ENCODE results near the gene NEAT1. TPM values are rescaled to one million over a fixed set of nuclear protein-coding genes. Genes with fewer than 3 reads are reported as not detected.
A peak's percentile ranks its signal among the peaks of the same experiment; 100 is the strongest.

The NEAT1 gene
- total RNA-seq, 1 experiment from 2014 or later: 2.6 TPM

DNA sequence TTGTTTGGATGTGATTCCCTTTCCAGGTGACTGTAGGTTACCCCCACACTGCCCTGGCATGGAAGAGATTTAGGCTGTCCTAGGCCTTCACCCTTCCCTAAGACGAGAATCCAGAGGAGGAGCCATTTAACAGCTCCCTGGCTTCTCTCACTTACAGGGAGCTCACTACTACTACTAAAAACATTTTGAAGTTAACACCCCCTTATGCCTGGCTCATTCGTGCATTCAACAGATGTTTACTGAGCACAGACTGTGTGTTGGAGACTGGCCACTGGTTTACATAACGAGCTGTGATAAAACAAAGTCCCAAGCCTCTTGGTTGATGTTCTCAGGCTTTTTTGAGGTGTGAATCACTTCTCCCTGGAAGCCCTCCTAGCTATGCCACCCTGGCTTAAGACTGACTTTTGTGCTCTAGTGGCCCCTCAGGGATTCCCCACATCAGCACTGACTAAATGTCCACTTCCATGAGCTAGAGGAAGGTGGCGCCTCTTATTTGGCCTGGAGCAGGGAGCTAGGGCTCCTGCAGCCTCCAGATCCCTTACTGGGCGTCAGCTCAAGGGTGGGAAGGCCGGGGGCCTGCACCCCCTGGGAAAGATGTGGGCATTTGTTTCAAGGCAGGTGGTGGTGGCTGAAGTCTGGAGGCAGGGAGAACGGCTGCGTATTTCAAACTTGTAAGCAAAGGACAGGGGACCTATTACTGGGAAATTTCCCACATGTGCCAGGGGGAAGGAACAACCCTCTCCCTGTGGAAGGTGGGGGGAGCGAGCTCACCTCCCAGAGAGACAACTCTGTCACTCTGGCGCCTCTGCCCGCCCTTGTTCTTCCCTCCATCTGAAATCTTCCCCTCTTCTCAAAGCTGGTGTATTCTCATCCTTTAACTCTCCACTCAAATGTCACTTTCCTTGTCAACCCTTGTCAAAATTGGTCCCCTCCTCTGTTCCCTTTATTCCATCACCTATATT is 56.9 kb downstream of the NEAT1 start:
- peak; percentile 80 for DNase-seq (ENCODE audit: low read depth)

DNA sequence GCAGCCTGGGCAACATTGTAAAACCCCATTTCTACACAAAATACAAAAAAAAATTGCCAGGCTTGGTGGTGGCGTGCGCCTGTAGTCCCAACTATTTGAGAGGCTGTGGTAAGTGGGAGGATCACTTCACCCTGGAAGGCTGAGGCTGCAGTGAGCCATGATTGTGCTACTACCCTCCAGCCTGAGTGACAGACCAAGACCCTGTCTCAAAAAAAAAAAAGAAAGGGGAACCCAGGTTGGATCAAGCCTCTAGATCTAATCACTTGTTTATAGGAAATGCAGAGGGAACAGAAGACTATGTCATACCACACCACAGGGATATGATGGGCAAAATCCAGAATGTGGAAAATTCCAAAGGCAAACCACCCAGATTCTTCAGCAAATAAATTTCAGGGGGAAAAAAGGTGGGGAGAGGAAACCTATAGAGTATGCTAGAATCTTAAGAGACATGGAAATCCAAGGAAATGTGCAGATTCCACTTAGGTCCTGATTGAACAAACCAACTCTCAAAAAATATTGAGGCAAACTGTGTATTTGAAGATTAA is 59.8 kb downstream of the NEAT1 start:
- DNase-seq (ENCODE audit: low read depth): no peak

DNA sequence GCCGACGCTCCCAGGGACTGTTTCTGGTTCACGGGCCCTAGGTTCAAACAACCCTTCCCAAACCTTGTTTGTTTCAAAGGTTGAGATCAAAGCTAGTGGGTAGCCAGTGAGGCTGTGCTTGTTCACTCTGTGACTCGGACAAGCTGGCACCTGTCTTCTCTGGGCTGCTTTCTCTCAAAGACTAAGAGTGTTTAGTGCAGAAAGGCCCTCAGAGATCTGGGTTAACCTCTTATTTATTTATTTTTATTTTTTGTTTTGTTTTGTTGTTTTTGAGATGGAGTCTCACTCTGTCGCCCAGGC is 63.3 kb downstream of the NEAT1 start:
- DNase-seq (ENCODE audit: low read depth): no peak

DNA sequence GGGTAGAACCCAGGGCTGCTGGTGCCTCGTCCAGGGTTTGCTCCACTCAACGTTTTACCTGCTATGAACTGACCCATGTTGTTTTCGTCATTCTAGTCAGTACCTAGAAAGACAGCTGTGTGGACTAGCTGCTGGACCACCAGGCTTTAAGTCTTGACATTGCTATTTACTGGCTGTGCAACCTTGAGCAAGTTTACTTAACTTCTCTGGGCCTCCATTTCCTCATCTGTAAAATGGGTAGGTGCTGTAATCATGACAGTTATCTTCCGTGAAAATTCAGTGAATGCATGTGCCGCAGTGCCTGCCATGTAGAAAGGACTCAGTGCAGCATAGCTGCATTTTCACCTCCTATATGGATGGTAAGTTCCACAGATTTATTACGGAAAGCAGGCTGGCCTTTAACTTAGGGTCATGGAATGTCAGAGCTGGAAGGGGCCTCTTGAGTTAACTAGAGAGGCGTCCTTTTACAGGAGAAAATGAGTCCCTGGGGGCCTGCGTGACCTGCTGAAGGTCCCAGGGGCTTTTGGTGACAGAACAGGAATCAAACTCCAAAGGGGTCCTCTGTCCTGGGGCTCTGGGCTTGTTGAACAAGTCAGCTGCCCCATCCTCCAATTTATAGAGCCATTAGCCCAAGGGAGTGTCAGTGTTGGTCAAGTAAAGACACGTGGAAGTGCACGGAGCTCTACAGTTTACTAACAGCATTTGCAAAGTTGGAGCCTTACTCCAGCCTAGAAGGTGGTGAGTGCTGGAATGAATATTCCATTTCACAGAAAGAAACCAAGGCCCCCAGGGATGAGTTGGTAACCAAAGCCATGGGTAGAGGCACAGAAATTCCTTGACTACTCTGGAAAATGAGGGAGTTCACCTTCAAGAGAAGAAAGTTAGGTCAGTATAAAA is 64.2 kb downstream of the NEAT1 start:
- DNase-seq (ENCODE audit: low read depth): no peak

DNA sequence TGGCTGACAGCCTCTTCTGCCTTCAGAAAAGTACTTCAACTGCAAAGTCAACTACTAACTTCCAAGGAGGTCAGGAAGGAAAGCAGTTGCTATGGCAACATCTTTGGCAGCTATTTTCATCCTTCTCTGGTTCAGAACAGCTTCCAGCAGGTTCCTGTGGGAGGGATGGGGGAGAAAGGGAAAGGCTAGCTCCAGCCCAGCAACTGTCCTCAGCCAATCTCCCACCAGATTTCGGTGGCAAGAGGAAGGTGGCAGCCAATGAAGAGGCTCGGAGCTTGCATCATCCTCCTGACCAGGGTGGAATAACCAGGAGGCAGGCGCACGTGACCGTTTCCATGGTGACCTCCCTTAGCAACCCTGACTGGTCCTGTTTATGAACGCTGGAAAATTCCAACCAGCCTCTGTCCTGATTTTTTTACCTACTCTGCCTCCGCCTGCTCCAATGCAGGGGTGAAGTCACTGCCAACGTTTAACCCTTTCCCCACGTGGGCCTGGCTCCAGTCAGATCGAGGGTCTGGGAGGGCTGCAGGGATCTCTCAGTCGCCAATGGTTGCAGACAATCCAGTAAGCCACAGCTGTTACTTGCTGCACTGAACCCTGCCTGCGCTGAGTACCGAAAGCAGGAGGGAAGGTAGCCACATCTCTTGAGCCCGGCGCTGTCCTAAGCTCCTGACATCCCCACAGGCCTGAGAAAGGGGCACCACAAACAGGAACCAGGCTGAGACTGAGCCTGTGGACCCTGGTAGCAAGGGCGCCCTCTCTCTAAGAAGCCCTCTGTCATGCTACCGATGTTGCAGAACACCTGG is 65.1 kb downstream of the NEAT1 start:
- DNase-seq (ENCODE audit: low read depth): peak; percentile 99

DNA sequence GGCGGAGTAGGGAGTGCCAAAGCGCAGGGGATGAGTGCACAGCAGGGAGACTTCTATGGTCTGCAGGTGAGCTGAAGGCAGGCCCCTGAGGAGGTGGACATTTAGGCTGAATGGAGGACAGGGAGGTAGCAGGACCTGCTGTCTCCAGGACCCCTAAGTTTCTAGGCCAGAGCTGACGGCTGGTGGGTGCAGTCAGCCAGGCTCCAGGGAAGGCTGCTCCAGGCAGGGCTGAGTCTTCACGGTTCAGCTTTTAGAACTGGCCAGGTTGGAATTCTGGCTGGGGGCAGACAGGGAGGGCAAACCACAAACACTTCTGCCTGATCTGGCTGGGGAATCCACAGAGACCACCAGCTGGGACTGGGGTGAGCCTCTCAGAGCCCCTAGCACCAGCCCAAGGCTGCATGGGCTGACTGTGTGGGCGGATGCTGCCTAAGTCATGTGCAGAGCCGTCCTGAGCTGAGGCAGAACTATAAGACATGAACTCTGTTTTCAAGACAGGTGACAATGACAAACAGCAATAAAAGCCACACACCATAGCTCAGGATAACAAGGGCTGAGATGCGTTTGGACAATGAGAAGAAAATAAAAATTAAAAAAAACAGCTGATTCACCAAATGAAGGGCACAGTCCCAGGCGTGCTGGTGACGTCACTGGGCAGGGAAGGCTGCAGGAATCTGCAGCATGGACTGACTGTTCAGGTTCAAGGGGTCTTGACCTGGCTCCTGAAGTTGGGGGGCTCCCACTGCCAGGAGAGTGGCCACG is 65.9 kb downstream of the NEAT1 start:
- DNase-seq (ENCODE audit: low read depth): no peak

DNA sequence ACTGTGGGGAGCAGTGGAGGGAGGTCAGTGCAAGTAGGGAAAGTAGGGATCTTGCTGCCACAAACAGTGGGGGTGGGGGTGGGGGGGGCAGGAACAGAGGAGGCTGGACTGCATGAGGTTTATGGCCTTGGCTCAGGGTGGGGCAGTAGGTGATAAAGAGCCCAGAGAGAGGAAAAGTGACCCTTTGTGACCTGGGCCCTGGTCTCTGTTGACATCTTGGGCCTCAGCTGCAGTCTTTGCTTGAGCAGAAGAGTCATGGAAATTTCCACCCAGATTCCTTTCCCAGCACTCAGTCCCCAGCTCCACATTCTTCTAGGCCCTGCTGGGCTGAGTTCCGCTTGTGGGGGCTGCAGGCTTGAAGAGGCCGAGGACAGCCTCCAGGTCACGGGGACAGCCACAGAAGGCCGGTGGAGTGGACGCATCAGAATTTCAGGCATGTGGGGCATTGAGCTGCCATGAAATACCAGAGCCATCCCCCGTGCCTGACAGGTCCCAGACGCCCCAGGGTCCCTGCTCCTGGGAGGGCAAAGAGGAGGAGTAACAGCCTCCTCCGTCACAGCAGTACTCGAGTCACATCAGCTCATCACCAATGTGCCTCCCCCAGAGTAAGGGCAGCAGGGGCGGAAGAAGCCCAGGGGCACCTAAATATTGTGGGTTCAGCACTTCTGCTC is 66.6 kb downstream of the NEAT1 start:
- no peak for DNase-seq (ENCODE audit: low read depth)

DNA sequence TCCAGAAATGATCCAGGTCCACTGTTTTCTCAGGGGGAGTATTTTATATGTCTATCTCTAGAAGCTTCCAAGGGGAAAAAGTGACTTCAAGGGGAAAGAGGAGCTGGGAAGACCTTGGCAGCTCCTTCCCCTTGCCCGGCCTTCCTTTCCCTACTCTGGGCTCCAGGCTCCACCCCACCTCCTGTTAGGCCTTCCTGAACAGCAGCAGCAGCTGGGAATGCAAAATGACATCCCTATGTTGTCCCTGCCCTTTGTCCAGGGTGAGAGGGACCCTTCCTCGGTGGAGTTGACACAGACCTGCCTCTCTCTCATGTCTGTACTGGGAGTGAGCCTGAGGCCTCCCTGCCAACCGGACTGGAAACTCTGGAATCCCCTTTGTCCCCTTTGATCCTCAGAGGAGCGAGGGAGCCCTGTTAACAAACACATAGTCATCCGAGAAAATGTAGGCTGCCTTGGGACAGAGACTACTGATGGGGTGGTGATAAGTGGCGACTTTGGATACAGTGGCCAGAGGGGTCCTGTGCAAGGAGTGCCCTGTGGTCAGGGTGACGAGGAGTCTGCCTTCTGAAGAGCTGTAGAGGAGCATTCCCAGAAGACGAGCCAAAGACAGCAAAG is 67.2 kb downstream of the NEAT1 start:
- no peak for DNase-seq (ENCODE audit: low read depth)

DNA sequence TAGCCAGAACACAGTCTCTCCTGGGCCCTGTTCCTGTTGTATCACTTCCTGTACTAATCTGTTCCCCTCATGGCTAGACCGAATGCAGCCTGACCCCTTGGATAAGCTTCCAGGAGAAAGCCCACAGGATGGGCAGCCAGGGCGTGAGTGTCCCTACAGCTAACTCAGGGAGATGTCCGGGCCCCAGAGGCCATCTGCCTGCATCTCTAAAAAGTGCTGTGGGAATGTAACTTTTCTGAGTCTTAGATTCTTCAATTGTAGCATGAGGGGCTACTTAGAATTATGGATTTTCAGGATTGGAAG is 68.5 kb downstream of the NEAT1 start:
- no peak for DNase-seq (ENCODE audit: low read depth)

DNA sequence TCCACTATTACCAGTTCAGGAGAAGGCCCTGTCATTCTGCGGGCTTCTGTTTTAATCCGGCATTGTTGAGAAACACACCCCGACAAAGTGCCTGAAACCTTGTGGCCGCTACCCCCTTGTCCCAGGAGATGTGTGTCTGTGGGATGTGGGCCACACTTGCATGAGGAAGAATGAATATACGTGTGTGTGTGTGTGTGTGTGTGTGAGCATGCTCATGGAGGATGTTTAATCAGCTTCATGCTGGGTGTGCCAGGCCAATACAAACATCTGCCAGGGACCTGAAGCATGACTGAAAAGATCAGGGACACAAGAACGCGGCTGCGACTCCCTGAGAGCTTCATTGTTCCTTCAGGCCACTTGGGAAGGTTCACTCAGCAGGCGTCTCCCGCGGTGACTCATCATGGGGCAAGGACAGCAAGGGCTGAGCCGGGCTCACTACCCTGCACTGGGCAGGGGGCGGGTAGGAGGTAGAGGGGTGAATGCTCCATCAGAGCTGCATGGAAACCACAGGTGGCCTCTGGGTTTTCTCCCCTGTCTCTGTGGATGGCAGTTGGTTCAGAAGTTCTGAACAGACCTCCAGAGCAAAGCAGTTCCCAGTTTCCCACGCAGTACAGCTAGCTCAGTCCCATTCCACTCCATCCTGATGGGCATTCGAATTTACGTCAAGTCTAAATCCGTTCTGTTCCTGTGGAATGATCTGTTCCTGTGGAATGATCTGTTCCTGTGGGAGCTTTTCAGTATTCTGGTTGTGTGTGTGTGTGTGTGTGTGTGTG is 69.2 kb downstream of the NEAT1 start:
- peak; percentile 91 for DNase-seq (ENCODE audit: low read depth)

DNA sequence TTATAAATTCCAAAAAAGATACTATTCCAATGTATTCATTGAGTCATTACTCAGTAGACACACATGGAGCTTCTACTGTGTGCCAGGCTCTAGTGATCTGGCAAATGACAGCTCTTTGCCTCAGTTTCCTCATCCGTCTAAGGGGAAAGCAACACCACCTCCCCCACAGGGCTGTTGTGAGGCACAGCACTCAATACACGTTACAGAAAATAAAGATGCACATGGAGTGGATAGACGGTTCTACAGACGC is 69.7 kb downstream of the NEAT1 start:
- DNase-seq (ENCODE audit: low read depth): no peak

DNA sequence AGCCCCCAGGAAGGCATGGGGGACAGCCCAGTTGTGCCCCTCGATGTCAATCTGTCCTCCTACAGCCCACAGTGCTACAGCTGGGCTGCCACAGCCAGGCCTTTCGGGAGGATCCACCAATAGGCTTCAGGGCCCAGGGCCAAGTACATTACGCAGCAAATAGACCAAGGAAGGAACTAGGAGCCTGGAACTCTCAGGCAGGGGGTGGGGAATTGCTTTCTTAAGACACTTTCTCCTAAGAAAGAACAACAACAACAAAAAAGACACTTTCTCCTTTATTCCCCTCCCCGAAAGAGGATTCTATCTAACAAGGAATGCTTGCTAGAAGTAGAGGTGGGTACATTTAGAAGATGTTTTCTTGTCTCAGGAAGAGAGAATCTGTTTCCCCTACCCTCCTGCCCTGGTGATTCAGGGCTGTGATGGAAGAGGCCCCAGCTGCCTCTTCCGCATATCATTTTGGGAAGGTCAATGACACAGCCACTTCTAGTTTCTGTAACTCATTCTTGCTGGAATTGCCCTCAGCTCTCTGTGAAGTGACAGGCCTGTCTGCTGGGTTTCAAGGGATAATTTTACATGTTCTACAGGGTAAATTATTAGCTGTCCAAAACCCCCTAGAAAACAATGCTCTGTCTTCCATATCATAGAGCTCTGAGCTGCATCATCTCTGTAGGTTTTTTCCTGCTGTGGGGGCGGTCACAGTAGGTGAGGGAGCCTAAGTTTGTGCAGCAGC is 70.2 kb downstream of the NEAT1 start:
- DNase-seq (ENCODE audit: low read depth): peak; percentile 82

DNA sequence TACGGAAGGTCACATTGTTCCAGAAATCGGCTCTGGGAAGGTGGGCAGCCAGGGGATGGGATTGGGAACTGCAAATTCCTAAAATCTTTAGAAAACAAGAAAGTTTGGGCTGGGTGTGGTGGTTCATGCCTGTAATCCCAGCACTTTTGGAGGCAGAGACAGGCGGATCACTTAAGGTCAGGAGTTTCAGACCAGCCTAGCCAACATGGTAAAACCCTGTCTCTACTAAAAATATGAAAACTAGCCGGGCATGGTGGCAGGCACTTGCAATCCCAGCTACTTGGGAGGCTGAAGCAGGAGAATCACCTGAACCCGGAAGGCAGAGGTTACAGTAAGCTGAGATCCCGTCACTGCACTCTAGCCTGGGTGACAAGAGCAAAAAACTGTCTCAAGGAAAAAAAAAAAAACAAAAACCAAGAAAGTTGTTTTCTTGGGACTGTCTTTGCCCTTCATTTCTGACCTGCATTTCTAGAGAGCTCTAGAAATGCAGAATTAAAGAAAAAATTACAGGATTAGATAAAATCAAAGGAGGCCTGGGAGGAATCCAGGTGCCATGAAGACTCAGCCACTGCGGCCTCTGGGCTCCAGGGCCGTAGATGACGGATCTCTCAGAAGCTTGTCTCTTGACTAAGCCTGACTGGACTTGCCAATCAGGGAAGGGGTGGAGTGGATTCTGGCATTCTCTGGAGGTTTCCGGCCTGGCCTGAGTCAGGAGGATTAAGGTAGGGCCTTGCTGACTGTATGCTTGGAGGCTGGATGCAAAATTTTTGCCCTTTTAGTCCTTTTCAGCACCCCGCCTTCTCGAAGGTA is 71.0 kb downstream of the NEAT1 start:
- DNase-seq (ENCODE audit: low read depth): peak; percentile 96

Other genes starting within 250 kb of the NEAT1 start
- 30.1 and 30.7 TPM in 2 replicates for gene CAPN1, start 240.9 kb upstream of the NEAT1 start, total RNA-seq (2014; rRNA removed; shearing (Covaris generic))
- gene POLA2, start 160.8 kb upstream of the NEAT1 start, total RNA-seq (2014; rRNA removed; shearing (Covaris generic)): 26.5 and 31.2 TPM in 2 replicates
- gene CDC42EP2, start 107.9 kb upstream of the NEAT1 start, total RNA-seq (2014; rRNA removed; shearing (Covaris generic)): 2.8 and 2.9 TPM in 2 replicates
- gene DPF2, start 88.9 kb upstream of the NEAT1 start, total RNA-seq (2014; rRNA removed; shearing (Covaris generic)): 47.7 and 47.8 TPM in 2 replicates
- gene TIGD3, start 68.0 kb upstream of the NEAT1 start, total RNA-seq (2014; rRNA removed; shearing (Covaris generic)): 0.34 and 0.42 TPM in 2 replicates
- 0.23 TPM in 1 of 2 replicates, not detected in the other for gene SLC25A45, start 40.2 kb upstream of the NEAT1 start, total RNA-seq (2014; rRNA removed; shearing (Covaris generic))
- 48.9 and 62.3 TPM in 2 replicates for gene FRMD8, start 36.2 kb upstream of the NEAT1 start, total RNA-seq (2014; rRNA removed; shearing (Covaris generic))
- 452 and 478 TPM in 2 replicates for gene MALAT1, start 76.2 kb downstream of the NEAT1 start, total RNA-seq (2014; rRNA removed; shearing (Covaris generic))
- 69.4 and 84.5 TPM in 2 replicates for gene SCYL1, start 102.3 kb downstream of the NEAT1 start, total RNA-seq (2014; rRNA removed; shearing (Covaris generic))
- gene LTBP3, start 135.6 kb downstream of the NEAT1 start, total RNA-seq (2014; rRNA removed; shearing (Covaris generic)): 31.0 and 49.4 TPM in 2 replicates
- gene ZNRD2, start 147.7 kb downstream of the NEAT1 start, total RNA-seq (2014; rRNA removed; shearing (Covaris generic)): 77.3 and 117 TPM in 2 replicates
- gene FAM89B, start 149.7 kb downstream of the NEAT1 start, total RNA-seq (2014; rRNA removed; shearing (Covaris generic)): 23.7 and 30.2 TPM in 2 replicates
- gene EHBP1L1, start 153.3 kb downstream of the NEAT1 start, total RNA-seq (2014; rRNA removed; shearing (Covaris generic)): 30.9 and 34.2 TPM in 2 replicates
- gene KCNK7, start 173.0 kb downstream of the NEAT1 start, total RNA-seq (2014; rRNA removed; shearing (Covaris generic)): not detected in 2 replicates
- 16.6 and 22.4 TPM in 2 replicates for gene MAP3K11, start 191.4 kb downstream of the NEAT1 start, total RNA-seq (2014; rRNA removed; shearing (Covaris generic))
- gene PCNX3, start 193.0 kb downstream of the NEAT1 start, total RNA-seq (2014; rRNA removed; shearing (Covaris generic)): 15.1 and 16.2 TPM in 2 replicates
- 11.1 and 12.6 TPM in 2 replicates for gene SIPA1, start 215.3 kb downstream of the NEAT1 start, total RNA-seq (2014; rRNA removed; shearing (Covaris generic))
- gene RELA, start 240.1 kb downstream of the NEAT1 start, total RNA-seq (2014; rRNA removed; shearing (Covaris generic)): 14.9 and 19.7 TPM in 2 replicates